ENCODE data around the gene KNDC1.

The KNDC1 gene

DNA sequence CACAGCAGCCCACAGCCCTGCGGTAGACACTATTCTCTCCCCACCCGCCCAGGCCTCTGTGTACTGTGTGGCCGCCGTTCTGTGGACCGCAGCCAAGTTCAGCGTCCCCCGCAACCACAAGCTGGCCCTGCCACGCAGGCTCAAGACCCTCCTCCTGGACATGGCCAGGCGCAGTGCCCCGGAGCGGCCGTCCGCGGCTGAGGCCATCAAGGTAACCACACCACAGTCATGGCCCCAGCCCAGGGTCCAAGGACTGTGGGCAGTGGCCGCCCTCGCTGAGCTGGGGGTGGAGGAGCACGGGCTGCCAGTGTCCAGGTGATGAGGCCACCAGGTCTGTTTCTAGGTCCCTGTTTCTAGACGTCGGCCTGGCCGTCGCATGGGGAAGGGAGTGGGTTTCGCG is 35.6 kb downstream of the KNDC1 start:
- H3K4me3 Mint-ChIP-seq = no peak overlapping the region
- DNase-seq = no peak
- no peak overlapping the region for H3K27ac Mint-ChIP-seq
- ATAC-seq (replicated peaks) = no peak
- no peaks in the 10 kb centered on the region for H3K36me3 Mint-ChIP-seq (ENCODE audit: insufficient read depth)
- H3K4me1 Mint-ChIP-seq (ENCODE audit: low read depth in 2 of 2) = no peaks in the 10 kb centered on the region
- peaks cover 0 to 9% of the 10 kb centered on the region in 2 donors for H3K27me3 Mint-ChIP-seq
- H3K9me3 Mint-ChIP-seq = no peaks in the 10 kb centered on the region

- peak overlapping the region in 1 of 2 donors; percentile 41 for H3K27ac Mint-ChIP-seq
Measured at GRCh38 chr10:133196221-133196915, 36.3 kb downstream of the KNDC1 start.

GRCh38 chr10:133196936-133197758 is 37.1 kb downstream of the KNDC1 start:
- Mint-ChIP-seq H3K27me3 (peaks cover 0 to 15% of the 10 kb centered on the region in 2 donors), H3K4me3 (no peak overlapping the region), H3K4me1 (ENCODE audit: low read depth in 2 of 2) (no peaks in the 10 kb centered on the region), H3K27ac (no peak overlapping the region), H3K36me3 (ENCODE audit: insufficient read depth) (no peaks in the 10 kb centered on the region), H3K9me3 (no peaks in the 10 kb centered on the region)
- ATAC-seq (replicated peaks) (no peak), DNase-seq (no peak)

More at GRCh38 chr10:133196221-133196915, 36.3 kb downstream of the KNDC1 start:
- DNase-seq (no peak), ATAC-seq (replicated peaks) (no peak)
- Mint-ChIP-seq H3K4me3 (no peak overlapping the region), H3K4me1 (ENCODE audit: low read depth in 2 of 2) (no peaks in the 10 kb centered on the region), H3K9me3 (no peaks in the 10 kb centered on the region), H3K36me3 (ENCODE audit: insufficient read depth) (no peaks in the 10 kb centered on the region), H3K27me3 (peaks cover 0 to 15% of the 10 kb centered on the region in 2 donors)

DNA sequence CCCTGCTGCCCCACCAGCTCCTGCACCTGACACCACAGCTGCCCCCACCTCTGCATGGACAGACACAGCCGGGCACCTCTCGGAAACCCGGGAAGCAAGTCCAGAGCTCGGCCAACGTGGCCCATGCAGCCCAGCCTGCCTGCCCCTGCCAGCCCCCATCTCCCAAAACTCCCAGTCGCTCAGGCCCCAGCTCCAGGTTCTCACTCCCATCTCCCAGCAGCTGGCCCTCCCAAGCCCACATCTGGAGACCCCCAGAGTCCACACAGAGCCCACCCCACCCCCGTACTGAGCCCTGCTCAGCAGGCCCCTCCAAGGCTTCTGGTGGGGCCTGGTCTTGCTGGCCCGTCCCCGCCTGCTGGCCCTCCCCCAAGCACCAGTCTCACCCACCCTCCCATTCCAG is 37.8 kb downstream of the KNDC1 start:
- Mint-ChIP-seq H3K4me3 (no peak overlapping the region), H3K27me3 (peaks cover 0 to 15% of the 10 kb centered on the region in 2 donors), H3K4me1 (ENCODE audit: low read depth in 2 of 2) (no peaks in the 10 kb centered on the region), H3K36me3 (ENCODE audit: insufficient read depth) (no peaks in the 10 kb centered on the region), H3K9me3 (no peaks in the 10 kb centered on the region), H3K27ac (no peak overlapping the region)
- ATAC-seq (replicated peaks) (no peak), DNase-seq (no peak)

DNA sequence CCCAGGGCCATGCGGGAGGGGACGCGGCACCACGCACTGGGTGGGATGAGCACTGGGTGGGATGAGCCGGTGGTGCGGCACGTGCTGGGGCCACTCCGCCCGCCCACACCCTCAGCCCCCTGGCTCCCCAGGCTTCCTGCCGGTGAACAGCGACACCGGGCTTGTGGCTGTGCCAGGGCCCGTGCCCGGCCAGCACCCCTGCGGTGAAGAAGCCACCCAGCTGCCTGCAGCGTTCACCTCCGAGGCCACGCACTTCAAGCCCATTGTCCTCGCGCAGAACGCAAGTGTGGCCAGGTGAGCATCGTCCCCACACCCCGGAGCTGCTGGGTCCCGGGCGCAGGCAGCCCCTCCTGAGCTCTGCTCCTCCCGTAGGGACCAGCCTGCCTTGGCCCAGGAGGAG is 38.2 kb downstream of the KNDC1 start:
- DNase-seq (no peak), ATAC-seq (replicated peaks) (no peak)
- H3K9me3 Mint-ChIP-seq = no peaks in the 10 kb centered on the region
- H3K4me1 Mint-ChIP-seq (ENCODE audit: low read depth in 2 of 2) = no peaks in the 10 kb centered on the region
- no peak overlapping the region for H3K4me3 Mint-ChIP-seq
- no peak overlapping the region for H3K27ac Mint-ChIP-seq
- no peaks in the 10 kb centered on the region for H3K36me3 Mint-ChIP-seq (ENCODE audit: insufficient read depth)
- H3K27me3 Mint-ChIP-seq = peaks cover 0 to 15% of the 10 kb centered on the region in 2 donors

GRCh38 chr10:133198621-133199487 is 38.8 kb downstream of the KNDC1 start:
- DNase-seq = no peak
- no peaks in the 10 kb centered on the region for H3K9me3 Mint-ChIP-seq
- no peak for ATAC-seq (replicated peaks)
- H3K36me3 Mint-ChIP-seq (ENCODE audit: insufficient read depth) = no peaks in the 10 kb centered on the region
- no peaks in the 10 kb centered on the region for H3K4me1 Mint-ChIP-seq (ENCODE audit: low read depth in 2 of 2)
- no peak overlapping the region for H3K4me3 Mint-ChIP-seq
- H3K27ac Mint-ChIP-seq = no peak overlapping the region
- peaks cover 0 to 15% of the 10 kb centered on the region in 2 donors for H3K27me3 Mint-ChIP-seq

- no peak for DNase-seq
- Mint-ChIP-seq H3K27ac (no peak overlapping the region), H3K27me3 (peaks cover 0 to 15% of the 10 kb centered on the region in 2 donors), H3K36me3 (ENCODE audit: insufficient read depth) (no peaks in the 10 kb centered on the region), H3K9me3 (no peaks in the 10 kb centered on the region), H3K4me1 (ENCODE audit: low read depth in 2 of 2) (no peaks in the 10 kb centered on the region), H3K4me3 (no peak overlapping the region)
- ATAC-seq (replicated peaks) = no peak
Measured at GRCh38 chr10:133199488-133199885, 39.5 kb downstream of the KNDC1 start.

DNA sequence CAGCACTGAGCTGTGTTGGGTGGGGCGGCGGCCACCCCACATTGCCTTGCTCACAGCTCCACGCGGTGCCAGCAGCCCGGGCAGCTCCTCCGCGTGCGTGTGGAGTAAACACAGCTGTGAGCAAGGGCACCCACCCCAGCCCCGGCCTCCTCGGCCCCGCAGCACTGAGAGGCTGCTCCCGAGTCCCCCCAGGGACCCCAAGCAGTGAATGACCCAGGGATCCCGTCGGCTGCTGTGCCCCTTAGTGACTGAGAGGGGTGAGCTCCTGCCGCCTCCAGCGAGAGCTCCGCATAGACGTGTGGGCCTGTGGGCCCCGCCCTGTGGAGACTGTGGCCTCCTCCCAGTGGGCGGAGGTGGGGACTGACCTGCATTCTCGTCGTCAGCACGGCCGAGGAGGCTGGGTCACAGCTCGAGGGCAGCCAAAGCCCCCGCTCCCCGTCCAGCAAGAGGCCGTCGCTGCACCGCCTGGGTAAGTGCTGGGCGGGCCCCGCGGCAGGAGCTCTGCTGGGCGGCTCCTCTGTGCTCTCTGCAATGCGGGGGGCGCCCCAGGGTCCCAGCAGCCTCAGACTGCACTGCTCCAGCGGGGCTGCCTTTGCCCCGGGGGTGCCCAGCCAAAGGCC is 40.1 kb downstream of the KNDC1 start:
- peaks cover 0 to 15% of the 10 kb centered on the region in 2 donors for H3K27me3 Mint-ChIP-seq
- H3K4me1 Mint-ChIP-seq (ENCODE audit: low read depth in 2 of 2) = no peaks in the 10 kb centered on the region
- no peaks in the 10 kb centered on the region for H3K36me3 Mint-ChIP-seq (ENCODE audit: insufficient read depth)
- no peak overlapping the region for H3K27ac Mint-ChIP-seq
- DNase-seq (no peak), ATAC-seq (replicated peaks) (no peak)
- H3K9me3 Mint-ChIP-seq = no peaks in the 10 kb centered on the region
- no peak overlapping the region for H3K4me3 Mint-ChIP-seq

- Mint-ChIP-seq H3K36me3 (ENCODE audit: insufficient read depth) (no peaks in the 10 kb centered on the region), H3K27ac (no peak overlapping the region), H3K27me3 (peaks cover 0 to 15% of the 10 kb centered on the region in 2 donors), H3K4me3 (no peak overlapping the region), H3K9me3 (no peaks in the 10 kb centered on the region), H3K4me1 (ENCODE audit: low read depth in 2 of 2) (no peaks in the 10 kb centered on the region)
- DNase-seq (no peak), ATAC-seq (replicated peaks) (no peak)
Measured at GRCh38 chr10:133200621-133201031, 40.6 kb downstream of the KNDC1 start.

DNA sequence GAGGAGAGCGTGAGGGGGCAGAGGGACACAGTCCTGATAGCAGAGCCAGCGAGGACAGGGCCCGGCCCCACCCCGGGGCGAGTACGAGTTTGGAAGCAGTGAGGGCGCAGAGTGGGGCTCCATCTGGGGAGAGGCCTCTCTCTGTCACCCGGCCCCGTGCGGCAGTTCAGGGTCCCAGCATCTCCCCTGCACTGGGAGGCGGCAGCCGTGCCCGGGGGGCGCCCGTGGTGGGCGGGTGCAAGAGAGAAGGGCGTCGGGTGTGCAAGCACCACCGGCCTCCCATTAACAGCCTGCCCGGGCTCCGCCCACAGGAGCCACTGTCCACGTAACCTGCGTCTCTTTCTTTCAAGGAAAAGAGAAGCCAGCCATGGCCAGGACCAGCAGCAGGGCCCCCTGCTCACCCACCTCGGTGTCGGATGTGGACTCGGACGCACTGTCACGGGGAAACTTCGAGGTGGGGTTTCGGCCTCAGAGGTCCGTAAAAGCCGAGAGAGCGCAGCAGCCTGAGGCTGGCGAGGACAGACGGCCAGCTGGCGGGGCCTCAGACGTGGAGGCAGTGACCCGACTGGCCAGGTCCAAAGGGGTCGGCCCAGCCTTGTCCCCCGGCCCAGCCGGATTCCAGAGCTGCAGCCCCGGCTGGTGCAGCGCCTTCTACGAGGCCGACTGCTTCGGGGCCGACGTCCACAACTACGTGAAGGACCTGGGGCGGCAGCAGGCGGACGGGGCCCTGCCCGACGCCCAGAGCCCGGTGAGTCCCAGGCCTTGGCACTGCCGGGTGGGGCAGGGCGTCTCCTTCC is 41.3 kb downstream of the KNDC1 start:
- no peaks in the 10 kb centered on the region for H3K36me3 Mint-ChIP-seq (ENCODE audit: insufficient read depth)
- peaks cover 0 to 11% of the 10 kb centered on the region in 2 donors for H3K27me3 Mint-ChIP-seq
- H3K27ac Mint-ChIP-seq = no peak overlapping the region
- H3K9me3 Mint-ChIP-seq = no peaks in the 10 kb centered on the region
- DNase-seq (no peak), ATAC-seq (replicated peaks) (no peak)
- no peaks in the 10 kb centered on the region for H3K4me1 Mint-ChIP-seq (ENCODE audit: low read depth in 2 of 2)
- no peak overlapping the region for H3K4me3 Mint-ChIP-seq

- peaks cover 0 to 7% of the 10 kb centered on the region in 2 donors for H3K27me3 Mint-ChIP-seq
Measured at GRCh38 chr10:133201948-133202725, 42.1 kb downstream of the KNDC1 start.

More at GRCh38 chr10:133201948-133202725, 42.1 kb downstream of the KNDC1 start:
- no peak overlapping the region for H3K4me3 Mint-ChIP-seq
- H3K9me3 Mint-ChIP-seq = no peaks in the 10 kb centered on the region
- ATAC-seq (replicated peaks) = no peak
- no peak for DNase-seq
- no peak overlapping the region for H3K27ac Mint-ChIP-seq
- no peaks in the 10 kb centered on the region for H3K4me1 Mint-ChIP-seq (ENCODE audit: low read depth in 2 of 2)
- H3K36me3 Mint-ChIP-seq (ENCODE audit: insufficient read depth) = no peaks in the 10 kb centered on the region

Data from effector memory CD8-positive, alpha-beta T cell (primary cell).